SK-N-SH treated with all-trans-retinoic acid at 6 μM for 48 hours (cell line): ENCODE measurements around the gene ARID3B.

ENCODE experiments used
- ARNTL ChIP-seq: fragments of 450-650 bp; formaldehyde crosslinking; IDR thresholded peaks from 2 replicates; pipeline ENCODE4 v1.5.0; 2020; ENCODE audit warnings: low read depth, mild to moderate bottlenecking, moderate library complexity, borderline replicate concordance
- ESRRG ChIP-seq: fragments of 250-450 bp; sonication (Bioruptor Pico); IDR thresholded peaks from 2 replicates; pipeline ENCODE4 v1.6.1; 2021; ENCODE audit warnings: mild to moderate bottlenecking
- OSR1 ChIP-seq: fragments of 250-450 bp; sonication (Bioruptor Pico); IDR thresholded peaks from 2 replicates; pipeline ENCODE4 v1.8.0; 2022; ENCODE audit warnings: moderate library complexity, mild to moderate bottlenecking, inconsistent platforms
- PPARA ChIP-seq: fragments of 250-450 bp; sonication (Bioruptor Pico); IDR thresholded peaks from 2 replicates; pipeline ENCODE4 v1.5.0; 2020; ENCODE audit warnings: mild to moderate bottlenecking, borderline replicate concordance
- RARB ChIP-seq: fragments of 250-450 bp; sonication (Bioruptor Pico); IDR thresholded peaks from 2 replicates; pipeline ENCODE4 v1.8.0; 2021; ENCODE audit warnings: mild to moderate bottlenecking, moderate library complexity
- SNAI2 ChIP-seq: fragments of 250-450 bp; sonication (Bioruptor Pico); IDR thresholded peaks from 2 replicates; pipeline ENCODE4 v1.5.0; 2020; ENCODE audit warnings: mild to moderate bottlenecking, moderate library complexity
- ZFP3 ChIP-seq: fragments of 250-450 bp; sonication (Bioruptor Pico); IDR thresholded peaks from 2 replicates; pipeline ENCODE4 v1.5.0; 2020; ENCODE audit warnings: mild to moderate bottlenecking, moderate library complexity
- ZNF70 ChIP-seq: fragments of 450-650 bp; formaldehyde crosslinking; IDR thresholded peaks from 2 replicates; pipeline ENCODE4 v1.5.0; 2020; ENCODE audit warnings: mild to moderate bottlenecking, moderate library complexity
- TF ChIP-seq, protein P1 (sequence below): fragments of 250-450 bp; sonication (Bioruptor Pico); IDR thresholded peaks from 2 replicates; pipeline ENCODE4 v1.5.1; 2020; ENCODE audit warnings: low read depth, mild to moderate bottlenecking, moderate library complexity

DNA sequence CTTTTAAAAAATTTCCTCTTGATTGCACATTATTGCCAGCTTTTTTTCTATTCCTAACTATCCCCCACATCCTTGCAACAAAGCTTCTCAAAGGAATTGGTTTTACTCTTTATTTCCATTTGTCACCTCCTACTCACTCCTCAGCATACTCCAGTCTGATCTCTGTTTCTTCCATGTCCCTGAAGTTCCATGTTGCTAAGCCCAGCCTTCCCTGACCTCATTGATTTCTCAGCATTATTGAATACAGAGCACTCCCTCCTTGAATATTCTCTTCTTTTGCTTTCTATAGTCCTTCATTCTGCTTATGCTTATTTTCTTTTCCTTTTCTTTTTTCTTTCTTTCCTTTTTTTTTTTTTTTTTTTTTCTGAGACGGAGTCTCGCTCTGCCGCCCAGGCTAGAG, 10.7 kb downstream of the ARID3B start:
- TF ChIP-seq RARB (CRISPR knock-in tag) (no peak), PPARA (no peak), ZNF70 (CRISPR knock-in tag) (no peak), SNAI2 (CRISPR knock-in tag) (no peak), ESRRG (CRISPR knock-in tag) (no peak), ARNTL (CRISPR knock-in tag) (no peak), ZFP3 (no peak), OSR1 (no peak)
- TF ChIP-seq, protein P1, sequence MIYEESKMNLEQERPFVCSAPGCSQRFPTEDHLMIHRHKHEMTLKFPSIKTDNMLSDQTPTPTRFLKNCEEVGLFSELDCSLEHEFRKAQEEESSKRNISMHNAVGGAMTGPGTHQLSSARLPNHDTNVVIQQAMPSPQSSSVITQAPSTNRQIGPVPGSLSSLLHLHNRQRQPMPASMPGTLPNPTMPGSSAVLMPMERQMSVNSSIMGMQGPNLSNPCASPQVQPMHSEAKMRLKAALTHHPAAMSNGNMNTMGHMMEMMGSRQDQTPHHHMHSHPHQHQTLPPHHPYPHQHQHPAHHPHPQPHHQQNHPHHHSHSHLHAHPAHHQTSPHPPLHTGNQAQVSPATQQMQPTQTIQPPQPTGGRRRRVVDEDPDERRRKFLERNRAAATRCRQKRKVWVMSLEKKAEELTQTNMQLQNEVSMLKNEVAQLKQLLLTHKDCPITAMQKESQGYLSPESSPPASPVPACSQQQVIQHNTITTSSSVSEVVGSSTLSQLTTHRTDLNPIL (CRISPR knock-in tag): no peak
